Gastrocnemius medialis (tissue), 4 donors: Measurements from ENCODE around the gene POP5.

Experiments
- CTCF ChIP-seq, 5 experiments: fragments of 450-650 bp in 3 of 5; fragments of 200-600 bp in 2 of 5; sonication (generic) in 2 of 5; IDR thresholded peaks in 4 of 5; conservative IDR thresholded peaks in 1 of 5; 1 replicate in 4 of 5; 2 replicates in 1 of 5; pipeline ENCODE4 v1.5.1; 2016 to 2019; ENCODE audit warnings: antibody characterized with exemption in 5 of 5, mild to moderate bottlenecking in 3 of 5, moderate library complexity in 3 of 5
- POLR2A ChIP-seq, 2 donors: fragments of 450-650 bp; IDR thresholded peaks; one replicate each; pipeline ENCODE4 v1.6.1; 2017; ENCODE audit warnings: antibody characterized with exemption in 2 of 2, mild to moderate bottlenecking in 2 of 2, moderate library complexity in 2 of 2

GRCh38 chr12:120532701-120533238 lies 48.4 kb downstream of the POP5 start:
- no peak for TF ChIP-seq CTCF (IDR thresholded peaks at IDR 0.05 in 4 of 5, conservative IDR thresholded peaks at IDR 0.05 in 1 of 5)
- TF ChIP-seq POLR2A (IDR thresholded peaks at IDR 0.05), result no peak
